Measurements from ENCODE around the gene B3GLCT.
"Not testable (repeated sequence)": the region's sequence is repeated elsewhere in the genome, so short reads cannot be mapped to it uniquely, and the experiment has no call there.

B3GLCT gene

GRCh38 chr13:31199849-31200636, at the start of gene B3GLCT:
TSS of gene B3GLCT (plus strand) at chr13:31199975. CDS start at chr13:31200085, 110 bp downstream.
- DNase-seq: peak; percentile 72

GRCh38 chr13:31150315-31150985, 49.3 kb upstream of the B3GLCT start:
- no peak for DNase-seq

- no peak for DNase-seq
These were observed 47.9 kb upstream of the B3GLCT start for GRCh38 chr13:31151837-31152236.

- no peak for DNase-seq
These were observed 44.8 kb upstream of the B3GLCT start for GRCh38 chr13:31154939-31155338.

- no peak for DNase-seq
These were observed 40.5 kb upstream of the B3GLCT start for GRCh38 chr13:31159306-31159705.

DNA sequence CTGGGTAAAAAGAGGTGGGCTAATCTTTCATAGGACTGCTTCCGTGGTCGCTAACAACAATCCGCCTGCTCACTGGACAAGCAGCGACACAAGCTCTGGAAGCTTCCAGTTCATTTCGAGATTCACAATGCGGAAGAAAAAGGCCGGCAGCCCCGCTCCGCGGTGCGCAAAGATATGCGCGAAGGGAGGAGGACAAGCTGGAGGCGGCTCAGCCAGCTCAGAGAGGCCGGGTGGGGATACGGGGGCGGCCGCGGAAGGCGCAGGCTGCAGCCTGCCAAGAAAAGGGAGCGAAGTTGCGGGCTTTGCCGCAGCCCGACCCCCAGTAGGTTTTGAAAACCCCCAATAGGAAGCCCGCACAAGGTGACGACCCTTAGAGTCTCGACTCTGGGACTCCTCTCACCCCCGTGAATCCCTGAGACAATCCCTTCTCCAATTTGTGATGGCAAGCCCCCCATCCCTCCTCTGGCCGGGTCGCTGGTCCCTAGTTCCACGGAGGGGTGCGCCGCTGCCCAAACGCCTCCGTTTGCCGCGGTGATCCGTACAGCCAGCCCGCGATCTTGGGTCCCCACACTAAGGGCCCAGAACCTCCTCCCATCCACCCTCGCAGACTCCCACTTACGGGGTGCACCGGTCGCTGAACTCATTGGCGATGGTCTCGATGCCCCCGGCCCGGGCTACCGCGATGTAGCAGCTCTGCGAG, 38.8 kb upstream of the B3GLCT start:
- DNase-seq: peak; percentile 62

GRCh38 chr13:31161557-31162150, 38.1 kb upstream of the B3GLCT start, which contains the start of gene HSPH1:
TSS of gene HSPH1 (minus strand) at chr13:31161904. CDS start at chr13:31161582, 322 bp downstream.
- DNase-seq: peak; percentile 98

DNA sequence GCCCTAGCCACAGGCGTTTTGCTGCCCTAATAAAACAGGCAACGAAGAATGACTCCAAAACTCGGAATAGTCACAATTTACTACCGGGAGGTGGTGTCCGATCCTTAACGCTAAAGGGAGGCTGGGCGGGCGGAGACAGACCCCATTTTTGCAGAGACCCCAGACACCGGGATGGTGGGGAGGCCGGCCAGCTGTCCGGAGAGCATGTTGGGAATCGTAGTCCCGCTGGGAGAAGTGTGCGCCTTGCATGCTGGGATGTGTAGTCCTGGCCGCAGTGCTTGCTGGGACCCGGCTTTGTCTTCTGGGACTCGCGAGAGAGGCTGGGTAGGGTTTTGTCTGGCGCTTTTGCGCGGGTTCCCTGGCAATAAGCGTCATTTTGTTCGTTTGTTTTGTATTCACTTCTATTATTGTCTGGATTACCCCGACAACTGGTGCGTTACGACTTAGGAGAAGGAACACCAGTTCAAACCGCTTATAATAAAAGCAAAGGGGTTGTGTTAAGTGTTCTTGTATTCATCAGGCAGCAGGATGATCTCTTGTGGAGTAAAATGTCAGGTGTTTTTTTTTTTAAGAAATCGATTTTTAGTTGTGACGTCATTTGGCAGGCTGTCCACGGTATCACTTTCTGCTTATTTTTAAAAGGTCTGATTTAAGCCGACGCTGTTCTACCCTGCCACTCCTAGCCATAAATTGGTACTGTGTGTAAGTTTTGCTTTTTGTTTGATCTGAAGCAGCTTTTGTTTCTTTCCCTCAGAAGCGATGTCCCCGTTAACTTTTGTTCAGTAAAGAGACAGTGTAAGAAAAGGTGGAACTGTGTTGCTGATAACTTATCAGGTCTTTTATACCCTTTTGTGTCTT, 37.4 kb upstream of the B3GLCT start:
- DNase-seq: peak; percentile 98

DNA sequence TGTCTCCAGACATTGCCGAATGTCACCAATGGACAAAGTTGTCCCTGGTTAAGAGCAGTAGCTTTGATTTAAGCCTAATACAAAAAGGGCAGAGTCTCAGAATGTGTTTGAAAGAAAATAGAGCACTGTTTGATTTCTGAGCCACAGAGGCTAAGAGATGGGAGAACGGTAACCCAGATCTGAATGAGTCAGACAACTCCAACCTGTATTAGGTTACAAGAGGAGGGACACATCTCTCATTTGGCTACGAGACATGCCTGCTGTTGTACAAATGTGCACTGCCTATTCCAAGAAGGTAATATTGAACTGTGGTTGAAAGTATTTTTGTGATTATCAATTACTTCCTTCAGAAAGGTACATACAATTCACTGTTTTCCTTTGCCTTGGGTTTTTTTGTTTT, 33.2 kb upstream of the B3GLCT start:
- DNase-seq: no peak

DNA sequence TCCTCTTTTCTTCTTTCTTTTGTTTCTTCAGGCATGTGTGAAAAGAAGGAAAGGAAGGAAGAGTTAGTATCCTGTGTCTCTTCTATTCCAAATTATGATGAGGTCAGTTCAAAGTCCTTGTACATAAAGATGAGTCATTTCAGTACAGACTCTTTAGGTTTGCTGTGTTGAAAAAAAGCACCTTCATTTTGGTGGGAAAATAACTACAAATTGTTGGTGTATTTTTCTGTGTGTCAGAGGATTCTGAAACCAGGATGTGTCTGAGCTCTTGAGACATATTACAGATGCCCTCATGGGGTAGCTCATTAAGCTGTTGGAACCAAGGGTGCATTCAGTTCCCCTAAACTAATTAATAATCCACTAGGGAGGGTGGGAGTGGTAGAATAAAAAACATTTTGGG, 32.3 kb upstream of the B3GLCT start:
- no peak for DNase-seq

- no peak for DNase-seq
These were observed 31.6 kb upstream of the B3GLCT start for GRCh38 chr13:31168166-31168565.

GRCh38 chr13:31168736-31169135, 31.0 kb upstream of the B3GLCT start:
- no peak for DNase-seq

GRCh38 chr13:31172001-31172400, 27.8 kb upstream of the B3GLCT start:
- peak; percentile 40 for DNase-seq

DNA sequence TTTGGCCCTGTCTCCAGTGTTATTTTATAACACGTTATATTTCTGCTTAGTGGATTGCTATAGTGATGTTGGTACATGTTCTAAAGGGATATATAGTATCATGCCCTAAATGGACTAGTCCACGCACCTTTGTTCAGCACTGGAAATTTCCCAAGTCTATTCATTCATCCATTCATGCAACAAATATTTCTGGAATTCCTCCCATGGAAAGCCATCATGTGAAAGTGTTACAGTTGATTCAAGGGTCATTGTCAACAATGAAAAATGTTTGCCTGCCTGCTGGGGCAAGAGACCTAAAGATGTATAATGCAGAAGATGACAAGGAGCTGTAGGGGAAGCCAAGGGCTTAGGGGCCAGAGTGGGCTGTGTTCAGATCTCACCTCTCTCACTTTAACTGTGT, 27.2 kb upstream of the B3GLCT start:
- peak; percentile 89 for DNase-seq

DNA sequence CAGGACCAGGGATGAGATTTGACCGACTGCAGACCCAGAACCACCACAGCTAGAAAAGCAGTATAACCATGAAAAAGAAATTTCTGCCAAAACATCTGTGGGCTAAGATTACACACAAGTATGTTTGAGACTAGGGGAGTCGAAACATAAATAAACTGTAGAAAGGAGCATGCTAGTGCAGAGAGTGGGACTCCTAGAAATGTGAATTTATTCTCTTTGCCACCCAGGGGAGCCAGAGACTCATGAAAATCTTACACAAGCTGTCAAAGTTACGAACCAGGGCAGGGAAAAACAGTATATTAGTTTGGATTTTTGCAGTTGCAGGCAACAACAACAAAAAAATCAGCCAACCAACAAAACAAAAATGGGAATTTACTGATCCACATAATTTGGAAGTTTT, 25.8 kb upstream of the B3GLCT start:
- peak; percentile 32 for DNase-seq

DNA sequence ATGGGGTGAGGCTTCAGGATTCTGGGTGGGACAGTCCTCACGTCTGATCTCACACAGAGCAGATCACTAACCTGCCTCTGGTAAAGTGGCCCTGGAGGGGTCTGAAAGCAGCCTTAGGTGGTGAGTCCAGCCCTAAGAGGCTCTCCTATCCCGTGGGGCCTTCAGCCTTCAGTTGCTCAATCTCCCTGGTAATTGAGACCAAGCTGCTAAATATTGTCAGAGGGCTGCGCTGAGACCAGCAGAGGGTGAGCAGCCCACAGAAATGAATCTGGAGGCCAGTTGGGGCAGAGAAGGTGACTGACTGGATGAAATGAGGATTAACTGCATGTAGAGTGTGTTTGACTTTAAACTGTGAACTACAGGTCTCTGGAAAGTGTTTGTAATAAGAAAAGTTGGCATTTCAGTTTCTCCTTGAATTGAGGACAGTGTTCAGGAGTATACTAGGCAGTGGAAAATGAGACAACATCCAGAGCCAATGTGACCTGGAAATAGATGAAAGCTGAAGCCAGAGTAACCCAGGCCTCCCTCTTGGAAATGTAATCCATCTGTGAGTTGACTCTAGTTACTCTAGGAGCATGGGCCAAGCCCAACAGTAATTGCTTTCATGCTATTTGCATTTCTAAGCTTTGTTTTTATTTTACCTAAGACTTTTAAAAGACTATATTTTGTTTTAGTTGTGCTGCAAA, 23.8 kb upstream of the B3GLCT start:
- no peak for DNase-seq

- DNase-seq: not testable (repeated sequence)
These were observed 21.8 kb upstream of the B3GLCT start for GRCh38 chr13:31177813-31178495.

GRCh38 chr13:31179241-31179640, 20.5 kb upstream of the B3GLCT start:
- no peak for DNase-seq

- DNase-seq: no peak
These were observed 20.0 kb upstream of the B3GLCT start for GRCh38 chr13:31179754-31180153.

DNA sequence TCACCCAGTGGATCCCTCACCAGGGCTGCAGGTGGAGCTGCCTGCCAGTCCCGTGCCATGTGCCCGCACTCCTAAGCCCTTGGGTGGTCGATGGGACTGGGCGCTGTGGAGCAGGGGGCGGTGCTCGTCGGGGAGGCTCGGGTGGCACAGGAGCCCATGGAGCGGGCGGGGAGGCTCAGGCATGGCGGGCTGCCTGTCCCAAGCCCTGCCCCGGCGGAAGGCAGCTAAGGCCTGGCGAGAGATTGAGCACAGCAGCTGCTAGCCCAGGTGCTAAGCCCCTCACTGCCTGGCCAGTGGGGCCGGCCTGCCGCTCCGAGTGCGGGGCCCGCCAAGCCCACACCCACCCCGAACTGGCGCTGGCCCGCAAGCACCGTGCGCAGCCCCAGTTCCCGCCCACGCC, 16.8 kb upstream of the B3GLCT start:
- no peak for DNase-seq

GRCh38 chr13:31184451-31184850, 15.3 kb upstream of the B3GLCT start:
- no peak for DNase-seq

Data from fibroblast of skin of right quadriceps (primary cell).